Astrocyte of the spinal cord (primary cell): Measurements from ENCODE around the gene C1orf35.

Experiments used
- DNase-seq: peaks from one replicate; pipeline ENCODE4 v3.0.0; 2011; ENCODE audit warnings: low read depth, low spot score
- H3K4me3 ChIP-seq: 2 replicates; pipeline ENCODE4 v1.5.1; 2011; ENCODE audit warnings: low read depth, mild to moderate bottlenecking, low read length, moderate library complexity
- in situ Hi-C: cut with HindIII; loops from 2 replicates; pipeline ENCODE4 v1.10.0; 2017; ENCODE audit warnings: low sequenced_read_pairs
- TF ChIP-seq, protein P1 (sequence below): IDR thresholded peaks from 2 replicates; pipeline ENCODE4 v1.5.1; 2012; ENCODE audit warnings: low read depth, mild to moderate bottlenecking, low read length, inconsistent platforms

C1orf35 gene

DNA sequence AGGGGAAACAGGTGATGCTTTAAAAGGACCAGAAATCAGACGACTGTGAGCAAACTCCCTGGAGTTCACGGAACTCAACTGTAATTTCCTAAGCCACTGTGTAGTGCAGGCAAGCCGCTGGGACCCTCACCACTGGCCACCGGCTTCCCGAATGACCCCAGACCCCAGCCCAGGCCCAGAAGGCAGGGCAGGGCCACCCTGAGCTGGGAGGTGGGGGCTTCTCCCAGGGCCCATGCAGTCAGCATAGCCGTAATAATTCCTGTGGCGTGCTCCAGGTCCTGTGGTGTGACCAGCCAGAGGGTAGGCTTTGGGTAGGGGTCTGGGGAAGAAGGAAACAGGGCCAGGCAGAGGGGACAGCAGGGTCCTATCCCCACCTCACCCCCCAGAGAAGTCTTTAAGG is 24.1 kb downstream of the C1orf35 start:
- TF ChIP-seq, protein P1, sequence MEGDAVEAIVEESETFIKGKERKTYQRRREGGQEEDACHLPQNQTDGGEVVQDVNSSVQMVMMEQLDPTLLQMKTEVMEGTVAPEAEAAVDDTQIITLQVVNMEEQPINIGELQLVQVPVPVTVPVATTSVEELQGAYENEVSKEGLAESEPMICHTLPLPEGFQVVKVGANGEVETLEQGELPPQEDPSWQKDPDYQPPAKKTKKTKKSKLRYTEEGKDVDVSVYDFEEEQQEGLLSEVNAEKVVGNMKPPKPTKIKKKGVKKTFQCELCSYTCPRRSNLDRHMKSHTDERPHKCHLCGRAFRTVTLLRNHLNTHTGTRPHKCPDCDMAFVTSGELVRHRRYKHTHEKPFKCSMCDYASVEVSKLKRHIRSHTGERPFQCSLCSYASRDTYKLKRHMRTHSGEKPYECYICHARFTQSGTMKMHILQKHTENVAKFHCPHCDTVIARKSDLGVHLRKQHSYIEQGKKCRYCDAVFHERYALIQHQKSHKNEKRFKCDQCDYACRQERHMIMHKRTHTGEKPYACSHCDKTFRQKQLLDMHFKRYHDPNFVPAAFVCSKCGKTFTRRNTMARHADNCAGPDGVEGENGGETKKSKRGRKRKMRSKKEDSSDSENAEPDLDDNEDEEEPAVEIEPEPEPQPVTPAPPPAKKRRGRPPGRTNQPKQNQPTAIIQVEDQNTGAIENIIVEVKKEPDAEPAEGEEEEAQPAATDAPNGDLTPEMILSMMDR, result no peak
- no peak overlapping the region for H3K4me3 ChIP-seq
- in situ Hi-C loops, result no loop called here
- no peak for DNase-seq

DNA sequence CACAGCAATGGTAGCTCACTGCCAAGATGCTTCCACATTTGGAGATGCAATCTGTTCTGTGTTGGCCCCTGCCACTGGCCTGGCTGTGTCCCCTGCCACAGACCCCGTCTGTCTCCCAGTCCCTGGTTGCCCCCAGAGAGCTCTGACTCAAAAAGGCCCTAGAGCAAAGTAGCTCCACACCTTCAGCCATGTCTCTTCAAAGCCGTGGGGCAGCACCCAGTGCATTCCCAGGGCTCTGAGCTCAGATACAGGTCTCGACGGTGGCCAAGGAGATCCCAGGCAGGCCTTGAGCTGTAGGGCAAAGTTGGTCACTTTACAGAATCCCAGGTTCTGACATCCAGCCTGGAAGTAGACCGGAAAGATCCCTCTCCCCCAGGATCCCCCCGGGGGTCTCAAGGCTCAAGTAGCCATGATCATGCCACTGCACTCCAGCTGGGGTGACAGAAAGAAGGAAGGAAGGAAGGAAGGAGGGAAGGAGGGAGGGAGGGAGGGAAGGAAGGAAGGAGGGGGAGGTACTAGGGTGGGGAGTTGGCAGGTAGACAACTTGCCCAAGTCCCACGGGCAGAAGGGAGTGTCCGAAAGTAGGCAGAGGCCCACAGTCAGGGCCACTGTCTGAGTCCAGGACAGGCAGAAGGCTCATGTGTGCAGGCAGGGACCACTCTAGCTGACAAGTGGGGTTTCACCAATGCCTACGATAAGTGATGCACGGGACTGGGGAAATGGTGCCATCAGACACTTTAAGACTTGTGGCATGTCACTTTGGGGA is 25.4 kb downstream of the C1orf35 start:
- no peak for DNase-seq
- in situ Hi-C loops, result no loop called here
- no peak overlapping the region for H3K4me3 ChIP-seq
- TF ChIP-seq, protein P1, result no peak

DNA sequence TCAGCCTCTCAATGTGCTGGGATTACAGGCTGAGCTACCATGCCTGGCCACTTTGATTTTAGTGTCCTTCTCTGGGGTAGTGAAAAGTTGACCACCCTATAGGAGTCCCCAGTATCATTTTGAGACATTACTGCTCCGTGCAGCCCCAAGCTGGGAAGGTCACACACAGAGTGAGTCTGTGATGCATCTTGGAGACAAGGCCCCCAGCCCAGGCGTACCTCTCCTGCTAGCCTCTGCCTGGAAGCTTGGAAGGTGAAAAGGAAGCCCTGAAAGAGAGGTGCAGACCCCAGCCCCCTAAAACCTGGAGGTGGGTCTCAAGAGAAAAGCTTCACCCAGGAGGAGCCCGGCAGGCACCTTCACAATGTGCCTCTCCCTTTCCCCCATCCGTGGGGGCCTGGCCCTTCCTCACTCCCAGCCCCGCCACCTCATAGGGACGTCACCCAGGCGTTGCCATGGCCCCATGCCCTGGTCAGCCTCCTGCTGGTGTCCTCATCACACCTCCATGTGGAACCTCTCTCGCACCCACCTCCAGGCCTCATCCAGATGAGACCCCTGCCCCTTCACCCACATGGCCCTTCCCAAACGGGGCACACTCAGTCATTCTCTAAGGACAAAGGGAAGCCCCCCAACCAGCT is 26.2 kb downstream of the C1orf35 start:
- H3K4me3 ChIP-seq, result no peak overlapping the region
- no peak for DNase-seq
- in situ Hi-C loops, result no loop called here
- TF ChIP-seq, protein P1, result no peak

DNA sequence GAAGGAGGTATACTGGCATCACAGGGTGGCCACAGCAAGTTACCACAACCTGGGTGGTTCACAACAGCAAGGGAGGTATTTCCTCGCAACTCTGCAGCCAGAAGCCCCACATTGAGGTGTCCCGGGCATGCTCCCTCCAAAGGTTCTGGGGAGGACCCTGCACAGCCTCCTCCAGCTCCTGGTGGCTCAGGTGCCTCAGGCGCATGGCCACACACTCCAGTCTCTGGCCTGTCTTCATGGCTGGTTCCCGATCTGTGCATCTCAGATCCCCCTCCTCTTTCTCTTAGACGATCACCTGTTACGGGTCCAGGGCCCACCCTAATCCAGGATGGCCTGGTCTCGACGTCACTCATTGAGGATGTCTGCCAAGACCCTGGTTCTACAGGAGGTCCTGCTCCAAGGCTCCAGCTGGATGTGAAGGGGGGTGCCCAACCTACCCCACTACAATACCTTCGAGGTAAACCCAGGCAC is 27.3 kb downstream of the C1orf35 start:
- H3K4me3 ChIP-seq, result no peak overlapping the region
- no peak for DNase-seq
- TF ChIP-seq, protein P1, result no peak
- in situ Hi-C loops, result no loop called here

DNA sequence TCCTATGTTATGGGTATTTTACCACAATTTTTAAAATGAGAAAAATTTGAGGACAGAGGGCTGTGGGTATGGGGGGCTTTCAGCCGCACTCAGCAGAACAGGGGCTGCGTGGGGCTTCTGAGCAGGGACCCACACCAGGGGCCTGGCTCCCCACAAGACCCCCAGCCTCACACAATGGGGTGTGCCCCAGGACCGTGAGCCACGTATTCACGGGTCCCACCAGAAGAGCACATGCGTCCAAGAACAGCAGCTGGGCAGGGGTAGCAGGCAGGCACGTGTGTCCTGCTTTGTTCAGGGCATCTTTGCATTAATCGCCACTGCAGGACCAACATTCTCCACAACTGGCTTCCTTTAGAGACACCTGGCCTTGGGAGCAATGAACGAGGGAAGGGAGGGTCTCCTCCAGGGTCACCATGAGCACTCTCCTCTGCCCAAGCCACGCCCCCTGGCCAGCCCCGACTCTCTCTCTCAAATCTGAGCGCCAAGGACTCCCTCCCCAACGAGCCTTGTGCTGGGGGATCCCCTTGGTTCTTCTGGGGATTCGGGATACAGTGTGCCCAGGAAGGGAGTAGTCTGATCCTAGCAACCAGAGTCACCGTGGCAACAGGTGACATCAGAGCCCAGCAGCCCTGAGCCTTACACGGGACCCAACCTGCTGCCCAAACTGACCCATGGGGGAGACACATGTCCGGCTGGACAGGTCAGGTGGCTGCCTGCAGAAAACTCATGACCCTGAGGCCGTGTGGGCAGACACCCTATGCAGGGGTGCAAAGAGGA is 28.0 kb downstream of the C1orf35 start:
- H3K4me3 ChIP-seq, result no peak overlapping the region
- in situ Hi-C loops, result no loop called here
- TF ChIP-seq, protein P1, result no peak
- DNase-seq, result no peak

DNA sequence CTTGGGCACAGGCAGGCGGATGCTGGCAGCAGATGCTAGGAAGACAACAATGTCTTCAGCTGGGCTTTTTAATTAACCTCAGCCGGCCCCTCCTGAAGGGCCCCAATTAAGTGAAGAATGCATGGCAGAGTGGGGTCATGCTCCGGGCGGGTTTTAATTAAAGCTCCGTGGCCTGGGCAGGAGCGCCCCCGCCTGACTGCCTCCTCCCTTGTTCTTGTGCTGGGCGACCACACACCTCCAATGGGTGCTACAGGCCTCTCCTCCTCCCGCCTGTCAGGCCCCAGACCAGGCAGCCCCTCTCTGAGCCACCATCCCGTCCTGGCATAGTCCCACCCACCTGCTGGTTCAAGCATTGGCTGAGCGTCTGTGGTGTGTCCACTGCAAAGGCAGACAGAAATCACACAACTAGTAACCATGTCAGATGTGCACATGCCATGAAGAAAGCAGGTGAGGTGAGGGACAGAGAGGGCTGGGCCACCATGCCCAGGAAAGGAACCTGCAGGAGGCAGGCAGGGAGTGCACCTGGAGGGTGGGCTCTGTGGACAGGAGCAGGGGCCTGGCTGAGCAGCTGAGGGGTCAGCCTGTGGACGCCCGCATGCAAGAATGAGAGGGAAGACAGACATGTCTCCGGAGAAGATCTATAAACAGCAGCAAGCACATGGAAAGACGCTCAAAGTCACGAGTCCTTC is 29.1 kb downstream of the C1orf35 start:
- no peak for DNase-seq
- no peak overlapping the region for H3K4me3 ChIP-seq
- TF ChIP-seq, protein P1, result peak; percentile 17
- in situ Hi-C loops, result no loop called here
